Activated CD8-positive, alpha-beta memory T cell treated with anti-CD3 and anti-CD28 coated beads, Interleukin-2, amount 50 U/mL, for 1 hour (primary cell): ENCODE data around the gene FHL3.
"Not testable (repeated sequence)": the region's sequence is repeated elsewhere in the genome, so short reads cannot be mapped to it uniquely, and the experiment has no call there.

Source experiments
- DNase-seq: peaks from one replicate; pipeline ENCODE4 v3.0.0-alpha.2; 2020; ENCODE audit errors: extremely low read depth

FHL3 gene

GRCh38 chr1:38034871-38035270 lies 29.6 kb upstream of the FHL3 start:
- no peak for DNase-seq

GRCh38 chr1:38032992-38033391 lies 27.7 kb upstream of the FHL3 start:
- not testable (repeated sequence) for DNase-seq

- no peak for DNase-seq
Observed at GRCh38 chr1:38031513-38031866, 26.2 kb upstream of the FHL3 start.

- DNase-seq, result no peak
Observed at GRCh38 chr1:38030596-38031512, 25.5 kb upstream of the FHL3 start.

- DNase-seq, result no peak
Observed at GRCh38 chr1:38029685-38030511, 24.6 kb upstream of the FHL3 start.

GRCh38 chr1:38029081-38029681 lies 23.9 kb upstream of the FHL3 start:
- DNase-seq, result no peak

- DNase-seq, result no peak
Observed at GRCh38 chr1:38028671-38029070, 23.4 kb upstream of the FHL3 start.

- no peak for DNase-seq
Observed at GRCh38 chr1:38028105-38028591, 22.8 kb upstream of the FHL3 start.

GRCh38 chr1:38027201-38028104 lies 22.1 kb upstream of the FHL3 start:
- no peak for DNase-seq

- no peak for DNase-seq
Observed at GRCh38 chr1:38026592-38027200, 21.4 kb upstream of the FHL3 start.

- DNase-seq, result no peak
Observed at GRCh38 chr1:38025664-38026063, 20.4 kb upstream of the FHL3 start.

- no peak for DNase-seq
Observed at GRCh38 chr1:38025233-38025632, 19.9 kb upstream of the FHL3 start.

- no peak for DNase-seq
Observed at GRCh38 chr1:38022810-38023209, 17.5 kb upstream of the FHL3 start.

- DNase-seq, result no peak
Observed at GRCh38 chr1:38021969-38022368, 16.7 kb upstream of the FHL3 start.

- DNase-seq, result no peak
Observed at GRCh38 chr1:38020396-38020795, 15.1 kb upstream of the FHL3 start.

- no peak for DNase-seq
Observed at GRCh38 chr1:38018864-38019343, 13.6 kb upstream of the FHL3 start.

GRCh38 chr1:38015978-38016725 lies 10.8 kb upstream of the FHL3 start:
- no peak for DNase-seq

GRCh38 chr1:38014724-38015424 lies 9.6 kb upstream of the FHL3 start:
- no peak for DNase-seq

- DNase-seq, result no peak
Observed at GRCh38 chr1:38014171-38014570, 8.9 kb upstream of the FHL3 start.
